ENCODE results near the gene ALG14.
"Not testable (repeated sequence)": the region's sequence is repeated elsewhere in the genome, so short reads cannot be mapped to it uniquely, and the experiment has no call there.

Gene ALG14

GRCh38 chr1:94951509-94952208 lies 121.1 kb downstream of the ALG14 start:
- DNase-seq: no peak

DNA sequence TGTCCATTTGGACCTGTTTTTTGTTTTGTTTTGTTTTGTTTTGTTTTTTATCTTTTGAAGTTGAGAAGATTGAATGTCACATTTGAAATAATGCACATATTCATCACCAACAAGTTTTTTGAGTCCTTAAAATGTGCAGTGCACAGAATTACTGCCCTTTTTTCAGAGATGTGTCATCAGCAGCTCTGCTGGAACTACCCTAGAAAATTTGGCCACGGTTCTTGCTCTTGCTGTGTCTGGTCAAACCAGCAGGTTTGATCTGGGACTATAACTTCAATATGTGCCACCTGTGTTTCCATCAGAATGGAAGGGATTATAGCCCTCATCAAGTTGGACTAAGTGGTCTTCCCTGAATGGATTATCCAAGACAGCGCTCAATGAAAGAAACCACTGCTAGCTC lies 121.7 kb downstream of the ALG14 start:
- no peak for DNase-seq

DNA sequence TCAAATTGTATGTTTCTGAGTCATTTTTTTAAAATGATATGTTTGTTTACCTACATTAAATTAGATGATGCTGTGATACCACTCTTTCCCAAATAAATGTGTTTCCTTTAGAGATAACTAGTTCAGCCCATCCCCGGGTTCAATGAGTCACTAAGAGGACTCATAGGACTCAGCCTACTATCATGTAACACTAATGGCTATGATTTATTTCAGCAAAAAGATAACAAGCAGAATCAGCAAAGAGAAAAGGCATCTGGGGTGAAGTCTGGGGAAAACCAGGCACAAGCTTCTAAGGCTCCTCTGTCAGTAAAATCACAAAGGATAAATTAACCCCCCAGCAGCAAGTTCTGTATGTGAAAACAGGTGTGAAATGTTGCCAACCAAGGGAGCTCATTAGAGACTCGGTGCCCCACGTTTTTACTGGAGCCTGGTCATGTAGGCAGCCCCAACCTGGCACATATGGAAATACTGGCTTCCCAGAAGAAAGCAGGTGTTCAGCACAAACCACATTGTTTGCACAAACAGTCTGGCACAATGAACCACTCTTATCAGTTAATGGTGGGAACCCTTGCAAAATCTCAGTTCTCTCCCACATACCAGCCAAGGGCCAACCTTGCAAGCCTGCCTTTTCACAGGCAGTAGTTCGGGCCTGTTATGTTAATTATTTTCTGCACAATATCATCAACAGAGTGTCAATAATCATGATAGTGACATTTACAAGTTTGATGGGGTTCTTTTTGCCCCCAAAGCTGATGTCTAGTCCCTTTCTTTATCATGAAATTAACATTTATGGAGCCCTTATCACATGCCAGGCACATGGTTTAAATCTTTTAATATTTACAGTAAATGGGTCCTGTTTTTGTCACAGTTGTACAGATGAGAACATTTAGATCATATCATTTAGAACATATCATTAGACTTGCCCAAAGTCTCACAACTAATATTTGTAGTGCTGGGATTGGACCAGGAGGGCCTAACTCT lies 122.8 kb downstream of the ALG14 start:
- DNase-seq: no peak

DNA sequence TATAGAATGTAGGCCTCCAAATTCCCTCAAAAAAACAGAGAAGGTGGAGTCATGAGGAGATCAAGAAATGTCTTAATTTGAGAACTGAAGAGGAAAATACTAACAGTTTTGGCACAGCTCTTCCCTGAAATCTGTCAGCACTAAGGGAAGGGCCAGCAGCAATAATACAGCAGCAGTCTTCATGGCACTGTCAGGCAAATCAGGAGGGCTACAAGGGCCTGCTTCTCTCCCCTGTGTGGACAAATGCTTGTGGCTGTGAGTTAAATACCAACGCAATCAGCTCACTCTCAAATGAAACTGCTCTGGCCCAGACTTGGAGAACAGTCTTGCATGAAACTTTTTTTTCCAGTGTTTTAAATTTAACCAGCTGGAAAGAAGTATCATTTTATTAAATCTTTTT lies 125.3 kb downstream of the ALG14 start:
- no peak for DNase-seq

DNA sequence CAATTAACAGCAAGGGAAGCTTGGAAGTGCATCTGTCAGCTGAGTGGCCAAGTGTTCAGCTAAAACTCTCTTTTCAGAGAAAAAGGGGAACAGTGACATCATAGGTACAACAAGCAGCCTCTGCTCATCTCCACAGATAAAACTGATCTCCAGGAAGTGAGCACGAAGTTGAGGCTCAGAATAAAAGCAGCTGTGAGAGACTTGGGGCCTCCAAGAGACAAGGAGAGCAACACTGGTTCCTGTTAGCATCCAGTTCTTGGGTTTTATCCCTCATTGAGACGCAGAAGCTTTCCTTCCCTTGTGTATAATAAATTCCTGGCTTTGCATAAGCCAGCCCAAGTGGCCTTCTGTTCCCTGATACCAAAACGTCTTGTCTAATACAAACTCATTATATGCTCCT lies 125.9 kb downstream of the ALG14 start:
- DNase-seq: no peak

- DNase-seq: no peak
Observed at GRCh38 chr1:94942171-94943128, 130.3 kb downstream of the ALG14 start.

GRCh38 chr1:94941480-94941879 lies 131.3 kb downstream of the ALG14 start:
- not testable (repeated sequence) for DNase-seq

- no peak for DNase-seq
Observed at GRCh38 chr1:94940738-94941137, 132.0 kb downstream of the ALG14 start.

DNA sequence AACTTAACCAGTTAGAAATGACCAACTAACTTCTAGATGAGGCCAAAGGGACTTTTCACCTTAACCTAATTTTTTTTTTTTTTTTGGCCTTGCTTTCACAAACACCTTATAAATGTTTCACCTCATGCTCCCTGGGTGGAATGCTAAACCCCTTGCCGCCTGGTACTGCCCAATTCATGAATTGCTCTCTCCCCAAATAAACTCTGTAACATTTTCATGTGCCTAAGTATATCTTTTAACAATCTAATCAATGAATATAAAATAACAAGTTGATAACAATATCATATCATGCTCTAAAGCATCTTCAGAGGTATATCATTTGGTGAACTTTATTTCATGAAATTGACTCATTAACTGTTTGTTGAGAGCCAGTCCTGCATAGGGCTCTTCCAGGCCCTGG lies 134.9 kb downstream of the ALG14 start:
- no peak for DNase-seq

DNA sequence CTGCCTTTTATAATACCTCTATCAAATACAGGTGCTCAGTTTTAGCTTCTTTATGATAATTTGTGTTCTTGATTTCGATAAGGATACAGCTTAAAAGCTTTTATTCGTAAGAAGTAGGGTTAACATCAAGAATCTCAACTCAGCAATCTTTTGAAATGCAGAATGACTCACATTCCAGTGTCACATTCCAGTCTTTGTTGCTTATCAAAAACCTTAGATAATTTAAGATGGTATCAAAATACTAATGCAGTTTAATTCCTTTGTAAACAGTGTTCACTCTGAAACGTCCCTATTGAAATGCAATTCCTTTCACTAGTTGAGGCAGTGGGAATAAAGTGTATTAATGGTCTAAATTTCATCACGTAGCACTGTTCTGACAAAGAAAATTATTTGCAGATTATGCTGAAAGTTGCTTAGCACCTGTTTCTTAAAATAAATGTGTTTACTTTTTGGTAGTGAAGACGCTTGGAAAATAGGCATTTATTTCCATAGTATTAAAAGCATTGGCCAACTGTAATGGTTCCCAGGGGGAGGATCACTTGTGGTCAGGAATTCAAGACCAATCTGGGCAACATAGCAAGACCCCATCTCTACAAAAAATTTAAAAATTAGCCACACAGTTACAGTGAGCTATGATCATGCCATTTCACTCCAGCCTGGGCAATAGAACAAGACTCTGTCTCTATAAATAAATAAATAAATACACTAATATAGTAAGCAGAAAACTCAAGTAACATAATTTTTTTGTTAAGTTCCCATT lies 135.7 kb downstream of the ALG14 start:
- DNase-seq: no peak

DNA sequence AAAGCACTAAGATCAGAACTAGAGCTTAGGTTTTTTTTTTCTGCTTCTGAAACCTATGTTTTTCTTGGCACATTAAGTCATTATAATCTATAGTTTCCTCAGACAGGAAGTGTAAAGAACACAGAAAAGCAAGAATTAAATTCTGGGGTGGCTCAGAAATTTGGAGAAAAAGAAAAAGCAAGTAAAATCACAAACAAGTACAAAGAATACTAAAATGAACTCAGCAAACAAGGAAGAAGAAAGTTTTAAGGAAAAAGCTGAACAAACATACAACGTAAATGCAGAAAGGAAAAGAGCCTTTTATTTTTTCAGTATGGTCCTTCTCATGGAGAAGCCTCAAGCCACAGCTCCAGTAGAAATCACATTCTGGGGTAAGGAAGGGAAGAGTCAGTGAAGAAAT lies 137.3 kb downstream of the ALG14 start:
- no peak for DNase-seq

DNA sequence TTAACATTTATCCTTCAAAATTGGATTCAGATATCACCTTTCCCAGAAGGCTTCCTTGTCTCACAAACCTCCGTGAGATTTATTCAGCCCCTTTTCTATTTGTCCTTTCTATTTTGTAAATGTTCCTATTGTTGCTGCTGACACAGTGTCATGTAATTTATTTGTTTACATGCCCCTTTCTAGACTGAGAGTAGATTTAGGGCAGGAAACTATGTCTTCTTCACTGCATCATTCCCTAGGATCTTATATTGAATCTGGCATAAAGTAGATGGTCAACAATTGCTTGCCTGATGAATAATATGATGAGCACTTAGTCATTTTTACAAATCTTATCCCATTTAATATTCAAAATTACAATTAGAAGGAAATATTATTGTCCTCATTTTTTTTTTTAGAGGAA lies 137.7 kb downstream of the ALG14 start:
- no peak for DNase-seq

GRCh38 chr1:94934551-94934950 lies 138.2 kb downstream of the ALG14 start:
- DNase-seq: no peak

GRCh38 chr1:94931254-94931841 lies 141.4 kb downstream of the ALG14 start:
- DNase-seq: no peak

DNA sequence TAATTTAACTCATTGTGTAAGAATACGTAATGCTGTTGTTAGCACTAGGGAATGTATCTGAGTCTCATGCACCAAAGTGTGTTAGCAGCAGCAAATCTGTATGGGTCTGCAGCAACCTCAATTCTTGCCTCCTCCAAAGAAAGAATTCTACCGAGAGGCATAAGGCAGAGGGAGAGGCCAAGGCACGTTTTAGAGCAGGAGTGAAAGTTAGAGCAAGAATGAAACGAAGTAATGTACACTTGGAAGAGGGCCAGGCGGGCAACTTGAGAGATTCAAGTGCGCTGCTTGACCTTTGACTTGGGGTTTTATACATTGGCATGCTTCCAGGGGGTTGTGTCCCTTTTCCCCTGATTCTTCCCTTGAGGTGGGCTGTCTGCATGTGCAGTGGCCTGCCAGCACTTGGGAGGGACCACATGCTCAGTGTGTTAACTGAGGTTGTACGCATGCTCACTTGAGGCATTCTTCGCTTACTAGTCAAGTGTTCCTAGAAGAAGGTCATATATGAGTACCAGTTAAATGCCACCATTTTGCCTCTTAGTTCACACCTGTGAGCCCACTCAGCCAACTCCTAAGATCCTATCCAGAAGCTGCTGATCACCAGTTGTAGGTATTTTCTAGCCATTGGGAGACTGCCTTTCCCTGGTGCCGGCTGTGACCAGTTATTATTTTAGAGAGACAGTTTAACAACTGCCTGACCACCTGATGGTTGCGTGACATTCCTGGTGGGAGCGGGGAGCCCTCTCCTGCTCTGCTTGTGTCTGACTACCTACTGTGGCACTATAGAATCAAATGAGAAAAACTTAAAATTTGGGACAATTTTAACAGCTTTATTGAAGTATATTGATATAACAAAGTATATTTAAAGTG lies 143.2 kb downstream of the ALG14 start:
- no peak for DNase-seq

GRCh38 chr1:94928293-94928939 lies 144.3 kb downstream of the ALG14 start:
- DNase-seq: no peak

DNA sequence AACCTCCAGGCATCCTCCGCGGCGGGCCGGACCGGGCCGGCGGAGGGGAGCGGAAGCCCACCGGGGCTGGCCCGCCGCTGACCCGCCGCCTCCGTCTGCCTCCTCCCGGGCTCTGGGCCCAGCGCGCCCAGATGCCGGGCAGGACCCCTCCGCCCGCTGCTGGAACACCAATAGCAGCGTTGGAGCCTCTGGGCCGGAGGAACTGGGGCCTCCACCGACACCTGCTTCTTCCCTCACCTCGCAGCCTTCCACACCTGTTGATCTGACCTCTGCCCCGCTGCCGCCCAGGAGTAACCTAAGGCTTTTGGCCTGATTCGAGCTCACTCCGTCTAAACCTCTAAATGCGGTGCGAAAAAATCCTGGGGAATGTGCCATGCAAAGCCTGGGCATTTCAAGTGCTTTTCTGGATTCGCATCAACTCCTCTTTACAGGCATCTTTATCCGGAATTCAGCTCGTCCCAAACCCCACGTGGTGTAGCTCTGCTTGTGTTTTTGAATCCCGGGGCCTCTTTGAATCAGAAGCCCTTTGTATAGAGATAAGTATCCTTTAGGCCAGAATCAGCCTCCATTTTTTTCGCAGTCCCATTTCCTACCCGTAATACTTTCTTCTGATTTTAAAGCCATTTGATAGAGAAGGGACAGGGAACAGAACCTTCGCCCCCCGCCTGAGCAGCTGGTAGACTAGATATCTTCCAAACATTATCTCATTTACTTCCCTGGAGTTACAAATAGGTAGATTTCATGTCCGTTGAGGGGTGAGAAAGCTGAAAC lies 145.2 kb downstream of the ALG14 start:
- no peak for DNase-seq

GRCh38 chr1:94926915-94927404 lies 145.8 kb downstream of the ALG14 start, which contains the start of gene CNN3:
TSS of gene CNN3 (minus strand) at chr1:94927110. CDS start at chr1:94926894, 216 bp downstream.
- DNase-seq: peak; percentile 96
